ENCODE results near the gene TGM6. TPM values are rescaled to one million over a fixed set of nuclear protein-coding genes. Genes with fewer than 3 reads are reported as not detected.

Gene TGM6
- total and polyA plus RNA-seq, 8 donors: not detected

GRCh38 chr20:2459981-2460751 is 79.5 kb downstream of the TGM6 start:
- Histone ChIP-seq H3K27me3 (no peaks in the 10 kb centered on the region), H3K9me3 (no peaks in the 10 kb centered on the region), H3K36me3 (peaks cover 51 to 74% (median 69%) of the 10 kb centered on the region in 4 donors), H3K4me3 (no peak overlapping the region), H3K4me1 (no peaks in the 10 kb centered on the region), H3K27ac (no peak overlapping the region)
- no peak for TF ChIP-seq POLR2AphosphoS5 (IDR thresholded peaks at IDR 0.05)
- 52 to 76% (median 68%) methylated on average over 1 of the region's 1 CpG for WGBS, 5 donors
- no peak for DNase-seq
- intact Hi-C loops (cut with DNase I; ENCODE audit: low total_unique reads): loop anchor here (10.0 kb wide), 1 partner anchor 255 kb away; no protein-coding TSS in a partner anchor

- intact Hi-C loops (cut with DNase I; ENCODE audit: low total_unique reads): no loop called here
- no peak for DNase-seq
- WGBS, 5 donors: 81 to 91% (median 90%) methylated on average over 4 of the region's 4 CpGs
- no peak for TF ChIP-seq POLR2A (IDR thresholded peaks at IDR 0.05)
- no peaks in the 10 kb centered on the region for H3K4me1 ChIP-seq
- no peaks in the 10 kb centered on the region for H3K9me3 ChIP-seq
- no peak overlapping the region for H3K4me3 ChIP-seq
- H3K27ac ChIP-seq: peak overlapping the region in 1 of 5 donors; percentile 4
- H3K27me3 ChIP-seq: no peaks in the 10 kb centered on the region
- peaks cover 59 to 81% (median 76%) of the 10 kb centered on the region in 4 donors for H3K36me3 ChIP-seq
Observed at GRCh38 chr20:2460752-2461424, 80.2 kb downstream of the TGM6 start.

GRCh38 chr20:2462484-2462883 is 81.8 kb downstream of the TGM6 start:
- no peak overlapping the region for H3K27ac ChIP-seq
- no peaks in the 10 kb centered on the region for H3K27me3 ChIP-seq
- no peak for DNase-seq
- peaks cover 0 to 5% (median 3%) of the 10 kb centered on the region in 4 donors for H3K4me1 ChIP-seq
- intact Hi-C loops (cut with DNase I; ENCODE audit: low total_unique reads): no loop called here
- H3K9me3 ChIP-seq: no peaks in the 10 kb centered on the region
- no peak overlapping the region for H3K4me3 ChIP-seq
- WGBS, 5 donors: 84 to 100% (median 96%) methylated on average over 3 of the region's 3 CpGs
- TF ChIP-seq EP300 (IDR thresholded peaks at IDR 0.05) (no peak), POLR2AphosphoS5 (IDR thresholded peaks at IDR 0.05) (no peak), CTCF (IDR thresholded peaks at IDR 0.05) (no peak), POLR2A (IDR thresholded peaks at IDR 0.05) (no peak)
- H3K36me3 ChIP-seq: peaks cover 75 to 95% (median 90%) of the 10 kb centered on the region in 4 donors

GRCh38 chr20:2463616-2464365 is 83.1 kb downstream of the TGM6 start:
- Histone ChIP-seq H3K4me3 (no peak overlapping the region), H3K4me1 (peaks cover 5 to 18% (median 17%) of the 10 kb centered on the region in 4 donors), H3K36me3 (peaks cover 76 to 98% (median 93%) of the 10 kb centered on the region in 4 donors), H3K27ac (no peak overlapping the region), H3K9me3 (no peaks in the 10 kb centered on the region), H3K27me3 (no peaks in the 10 kb centered on the region)
- intact Hi-C loops (cut with DNase I; ENCODE audit: low total_unique reads): no loop called here
- TF ChIP-seq POLR2AphosphoS5 (IDR thresholded peaks at IDR 0.05): no peak
- no peak for TF ChIP-seq EP300 (IDR thresholded peaks at IDR 0.05)
- DNase-seq: no peak
- WGBS, 5 donors: 84 to 92% (median 85%) methylated on average over 9 of the region's 9 CpGs

- Histone ChIP-seq H3K27ac (no peak overlapping the region), H3K36me3 (peaks cover 73 to 85% (median 80%) of the 10 kb centered on the region in 4 donors), H3K4me3 (no peak overlapping the region), H3K4me1 (peaks cover 14 to 30% (median 28%) of the 10 kb centered on the region in 4 donors), H3K9me3 (no peaks in the 10 kb centered on the region), H3K27me3 (no peaks in the 10 kb centered on the region)
- 93 to 98% (median 96%) methylated on average over 6 of the region's 6 CpGs for WGBS, 5 donors
- no peak for DNase-seq
- intact Hi-C loops (cut with DNase I; ENCODE audit: low total_unique reads): no loop called here
- TF ChIP-seq POLR2AphosphoS5 (IDR thresholded peaks at IDR 0.05) (no peak), POLR2A (IDR thresholded peaks at IDR 0.05) (no peak), EP300 (IDR thresholded peaks at IDR 0.05) (no peak), CTCF (IDR thresholded peaks at IDR 0.05) (no peak)
Observed at GRCh38 chr20:2465100-2465499, 84.4 kb downstream of the TGM6 start.

Measured in stomach (tissue), 9 donors.